MG63 (cell line): ENCODE data around the gene PTPA. TPM values are rescaled to one million over a fixed set of nuclear protein-coding genes. Genes with fewer than 3 reads are reported as not detected.

ENCODE experiments used
- DNase-seq: peaks from one replicate; pipeline ENCODE4 v3.0.0-alpha.2; 2020
- H3K27me3 ChIP-seq: fragments of 250-450 bp; sonication (Bioruptor Pico); 2 replicates; pipeline ENCODE4 v1.5.1; 2020; ENCODE audit warnings: mild to moderate bottlenecking, moderate library complexity
- H3K36me3 ChIP-seq: fragments of 250-450 bp; sonication (Bioruptor Pico); 2 replicates; pipeline ENCODE4 v1.5.1; 2020; ENCODE audit warnings: mild to moderate bottlenecking, moderate library complexity
- H3K4me3 ChIP-seq: fragments of 250-450 bp; sonication (Bioruptor Pico); 2 replicates; pipeline ENCODE4 v1.5.1; 2020; ENCODE audit warnings: mild to moderate bottlenecking, moderate library complexity
- H3K9me3 ChIP-seq: fragments of 250-450 bp; sonication (Bioruptor Pico); 2 replicates; pipeline ENCODE4 v1.5.1; 2020; ENCODE audit warnings: mild to moderate bottlenecking, moderate library complexity
- total RNA-seq: library from RNA; depleted of rRNA; stranded (reverse); fragments of >200 nt; shearing (Covaris generic); gene quantifications from 2 replicates; pipeline ENCODE4 v1.2.3, GENCODE V29; 2014; ENCODE audit warnings: low replicate concordance

PTPA gene
- total RNA-seq, 1 experiment from 2014 or later, result 127 TPM

- Histone ChIP-seq H3K9me3 (no peaks in the 10 kb centered on the region), H3K27me3 (no peaks in the 10 kb centered on the region), H3K4me3 (peak overlapping the region; percentile 31), H3K36me3 (peaks cover 37% of the 10 kb centered on the region)
- peak; percentile 77 for DNase-seq
Measured at GRCh38 chr9:129139233-129139992, 28.2 kb downstream of the PTPA start.

- peak; percentile 97 for DNase-seq
- Histone ChIP-seq H3K4me3 (peak overlapping the region; percentile 49), H3K36me3 (peaks cover 37% of the 10 kb centered on the region), H3K9me3 (no peaks in the 10 kb centered on the region), H3K27me3 (no peaks in the 10 kb centered on the region)
Measured at GRCh38 chr9:129139993-129140396, 28.8 kb downstream of the PTPA start.

GRCh38 chr9:129140397-129141065 is 29.3 kb downstream of the PTPA start:
- peak; percentile 59 for DNase-seq
- no peaks in the 10 kb centered on the region for H3K27me3 ChIP-seq
- peak overlapping the region; percentile 49 for H3K4me3 ChIP-seq
- H3K9me3 ChIP-seq, result no peaks in the 10 kb centered on the region
- H3K36me3 ChIP-seq, result peaks cover 39% of the 10 kb centered on the region

- no peaks in the 10 kb centered on the region for H3K9me3 ChIP-seq
- peaks cover 41% of the 10 kb centered on the region for H3K36me3 ChIP-seq
- no peaks in the 10 kb centered on the region for H3K27me3 ChIP-seq
- peak; percentile 66 for DNase-seq
- H3K4me3 ChIP-seq, result peak overlapping the region; percentile 23; the same call in 1 of the 2 replicates
Measured at GRCh38 chr9:129141066-129142041, 30.1 kb downstream of the PTPA start.

GRCh38 chr9:129142138-129142935 is 31.1 kb downstream of the PTPA start:
- H3K4me3 ChIP-seq, result no peak overlapping the region
- no peak for DNase-seq
- H3K9me3 ChIP-seq, result no peaks in the 10 kb centered on the region
- H3K27me3 ChIP-seq, result no peaks in the 10 kb centered on the region
- H3K36me3 ChIP-seq, result peaks cover 40% of the 10 kb centered on the region

- peak; percentile 82 for DNase-seq
- no peaks in the 10 kb centered on the region for H3K9me3 ChIP-seq
- H3K4me3 ChIP-seq, result no peak overlapping the region
- peaks cover 34% of the 10 kb centered on the region for H3K36me3 ChIP-seq
- H3K27me3 ChIP-seq, result no peaks in the 10 kb centered on the region
Measured at GRCh38 chr9:129143031-129143927, 32.1 kb downstream of the PTPA start.

- peaks cover 29% of the 10 kb centered on the region for H3K36me3 ChIP-seq
- no peak for DNase-seq
- no peak overlapping the region for H3K4me3 ChIP-seq
- no peaks in the 10 kb centered on the region for H3K9me3 ChIP-seq
- no peaks in the 10 kb centered on the region for H3K27me3 ChIP-seq
Measured at GRCh38 chr9:129145316-129145715, 34.1 kb downstream of the PTPA start.

- H3K4me3 ChIP-seq, result no peak overlapping the region
- DNase-seq, result peak; percentile 45
- H3K9me3 ChIP-seq, result no peaks in the 10 kb centered on the region
- H3K36me3 ChIP-seq, result peaks cover 29% of the 10 kb centered on the region
- H3K27me3 ChIP-seq, result no peaks in the 10 kb centered on the region
Measured at GRCh38 chr9:129145841-129146292, 34.7 kb downstream of the PTPA start.

GRCh38 chr9:129146441-129146941 is 35.3 kb downstream of the PTPA start:
- H3K4me3 ChIP-seq, result no peak overlapping the region
- no peak for DNase-seq

GRCh38 chr9:129148463-129149204 is 37.4 kb downstream of the PTPA start:
- DNase-seq, result no peak

More at GRCh38 chr9:129146441-129146941, 35.3 kb downstream of the PTPA start:
- Histone ChIP-seq H3K36me3 (peaks cover 29% of the 10 kb centered on the region), H3K9me3 (no peaks in the 10 kb centered on the region), H3K27me3 (no peaks in the 10 kb centered on the region)

GRCh38 chr9:129149442-129149841 is 38.2 kb downstream of the PTPA start:
- DNase-seq, result no peak
- no peaks in the 10 kb centered on the region for H3K9me3 ChIP-seq
- peaks cover 4% of the 10 kb centered on the region for H3K36me3 ChIP-seq

More at GRCh38 chr9:129148463-129149204, 37.4 kb downstream of the PTPA start:
- H3K9me3 ChIP-seq, result no peaks in the 10 kb centered on the region
- peaks cover 12% of the 10 kb centered on the region for H3K36me3 ChIP-seq
- H3K27me3 ChIP-seq, result no peaks in the 10 kb centered on the region
- no peak overlapping the region for H3K4me3 ChIP-seq

GRCh38 chr9:129150122-129150521 is 38.9 kb downstream of the PTPA start:
- H3K9me3 ChIP-seq, result no peaks in the 10 kb centered on the region
- no peak for DNase-seq
- H3K36me3 ChIP-seq, result peaks cover 4% of the 10 kb centered on the region
- no peaks in the 10 kb centered on the region for H3K27me3 ChIP-seq
- H3K4me3 ChIP-seq, result no peak overlapping the region

More at GRCh38 chr9:129149442-129149841, 38.2 kb downstream of the PTPA start:
- Histone ChIP-seq H3K4me3 (no peak overlapping the region), H3K27me3 (no peaks in the 10 kb centered on the region)

GRCh38 chr9:129150672-129151211 is 39.5 kb downstream of the PTPA start:
- H3K36me3 ChIP-seq, result peaks cover under 1% of the 10 kb centered on the region
- DNase-seq, result no peak
- H3K27me3 ChIP-seq, result no peaks in the 10 kb centered on the region
- no peaks in the 10 kb centered on the region for H3K9me3 ChIP-seq
- no peak overlapping the region for H3K4me3 ChIP-seq

- H3K4me3 ChIP-seq, result no peak overlapping the region
- DNase-seq, result no peak
- no peaks in the 10 kb centered on the region; the same call in none of the 2 replicates for H3K36me3 ChIP-seq
- no peaks in the 10 kb centered on the region for H3K9me3 ChIP-seq
- H3K27me3 ChIP-seq, result no peaks in the 10 kb centered on the region
Measured at GRCh38 chr9:129151469-129151868, 40.3 kb downstream of the PTPA start.
